Measurements from ENCODE around the gene NMNAT3. TPM values are rescaled to one million over a fixed set of nuclear protein-coding genes. Genes with fewer than 3 reads are reported as not detected.

Gene NMNAT3
- total RNA-seq, 1 experiment from 2014 or later: 1.3 TPM

GRCh38 chr3:139528281-139528680 is 149.5 kb downstream of the NMNAT3 start:
- no peak overlapping the region for H3K18ac ChIP-seq (ENCODE audit: insufficient read length, low read depth, low read length)
- peaks cover 7% of the 10 kb centered on the region; the same call in 1 of the 2 replicates for H3K4me1 ChIP-seq (ENCODE audit: insufficient read depth, low read length)
- H3K23ac ChIP-seq (ENCODE audit: insufficient read length, low read depth, low read length): no peak overlapping the region
- no peak overlapping the region for H3K14ac ChIP-seq (ENCODE audit: insufficient read depth, low read length)
- DNase-seq: no peak
- H3K4me2 ChIP-seq (ENCODE audit: insufficient read depth, insufficient read length, low read length): no peak overlapping the region
- no peak overlapping the region for H3K9ac ChIP-seq (ENCODE audit: extremely low read depth, insufficient read length, low read length)
- no peaks in the 10 kb centered on the region for H3K79me1 ChIP-seq (ENCODE audit: insufficient read depth, low read depth, low read length, poor library complexity, severe bottlenecking)
- Mint-ChIP-seq H3K27ac (no peak overlapping the region), H3K4me3 (no peak overlapping the region), H3K36me3 (ENCODE audit: insufficient read depth in 1 of 3, low read depth in 3 of 3) (no peaks in the 10 kb centered on the region), H3K4me1 (peaks cover 31 to 49% of the 10 kb centered on the region in 2 experiments), H3K27me3 (ENCODE audit: low read depth) (peaks cover 28% of the 10 kb centered on the region), H3K9me3 (no peaks in the 10 kb centered on the region)
- H4K91ac ChIP-seq (ENCODE audit: insufficient read length, low read depth, low read length): no peak overlapping the region
- H3K4ac ChIP-seq (ENCODE audit: low read depth, low read length): no peak overlapping the region
- H3K23me2 ChIP-seq (ENCODE audit: insufficient read length, low read depth, low read length, poor library complexity, severe bottlenecking): no peaks in the 10 kb centered on the region
- no peak overlapping the region for H3K27ac ChIP-seq (ENCODE audit: insufficient read length, low read depth, low read length)
- H3K27me3 ChIP-seq (ENCODE audit: insufficient read depth, low read length): no peaks in the 10 kb centered on the region
- no peak overlapping the region for H4K8ac ChIP-seq (replicated peaks; ENCODE audit: insufficient read length, low read depth, low read length)
- H4K20me1 ChIP-seq (ENCODE audit: control insufficient read depth, insufficient read depth, insufficient read length): no peaks in the 10 kb centered on the region
- TF ChIP-seq CTCF (conservative IDR thresholded peaks at IDR 0.05): no peak
- H2BK12ac ChIP-seq (ENCODE audit: insufficient read length, low read depth, low read length): no peak overlapping the region
- no peak overlapping the region for H2BK5ac ChIP-seq (ENCODE audit: insufficient read length, low read length)
- H3K79me2 ChIP-seq (ENCODE audit: insufficient read depth, low read length): no peaks in the 10 kb centered on the region
- no peak overlapping the region for H2BK15ac ChIP-seq (ENCODE audit: low read depth, low read length)
- WGBS (ENCODE audit: extremely low coverage, insufficient read length, low lambda C conversion rate): no CpG with 5 or more reads among the region's 2 CpGs
- no peak overlapping the region for H4K5ac ChIP-seq (ENCODE audit: insufficient read length, low read depth, low read length)
- no peak overlapping the region for H3K56ac ChIP-seq (ENCODE audit: insufficient read length, low read depth, low read length)
- no peaks in the 10 kb centered on the region for H3K9me3 ChIP-seq (ENCODE audit: control insufficient read depth, low read depth, low read length)
- no peak overlapping the region for H2BK120ac ChIP-seq (ENCODE audit: low read depth, low read length, poor library complexity, severe bottlenecking)
- H2AK5ac ChIP-seq (ENCODE audit: insufficient read length, low read length): no peak overlapping the region
- H2AFZ ChIP-seq (ENCODE audit: low read length): no peak overlapping the region
- H3T11ph ChIP-seq (ENCODE audit: low read length): no peak overlapping the region
- H2BK20ac ChIP-seq (ENCODE audit: low read depth, low read length, poor library complexity, severe bottlenecking): no peak overlapping the region
